Activated CD4-positive, alpha-beta memory T cell treated with anti-CD3 and anti-CD28 coated beads, Interleukin-2, amount 10 ng/mL, durations not matched to agents 7 days and 5 days (primary cell): ENCODE data around the gene ZNF207. TPM values are rescaled to one million over a fixed set of nuclear protein-coding genes. Genes with fewer than 3 reads are reported as not detected.
A peak's percentile ranks its signal among the peaks of the same experiment; 100 is the strongest.
"Not testable (repeated sequence)": the region's sequence is repeated elsewhere in the genome, so short reads cannot be mapped to it uniquely, and the experiment has no call there.

Experiments
- CTCF ChIA-PET: fragments of 350-600 bp; sonication (Branson Sonifier 250); formaldehyde crosslinking; loops from one replicate; lab custom pipeline; 2021; ENCODE audit warnings: antibody characterized with exemption, inconsistent platforms; lab: Charles Lee
- POLR2A ChIA-PET: fragments of 350-600 bp; sonication (Branson Sonifier 250); formaldehyde crosslinking; loops from one replicate; lab custom pipeline; 2021; ENCODE audit warnings: antibody characterized with exemption; lab: Charles Lee
- DNase-seq: peaks from one replicate; pipeline ENCODE4 v3.0.0-alpha.2; 2020
- H3K27ac Mint-ChIP-seq: one replicate; pipeline ENCODE4 v1.8.0; 2021; ENCODE audit warnings: mild to moderate bottlenecking, mixed read lengths
- H3K27me3 Mint-ChIP-seq: one replicate; pipeline ENCODE4 v1.8.0; 2021; ENCODE audit warnings: mixed read lengths
- H3K36me3 Mint-ChIP-seq: one replicate; pipeline ENCODE4 v1.8.0; 2021; ENCODE audit warnings: low read depth, mixed read lengths
- H3K4me1 Mint-ChIP-seq: one replicate; pipeline ENCODE4 v1.8.0; 2021; ENCODE audit warnings: mixed read lengths
- H3K4me3 Mint-ChIP-seq: one replicate; pipeline ENCODE4 v1.8.0; 2021; ENCODE audit warnings: mild to moderate bottlenecking, mixed read lengths
- H3K9me3 Mint-ChIP-seq: one replicate; pipeline ENCODE4 v1.8.0; 2021; ENCODE audit warnings: mixed read lengths
- total RNA-seq, 2 experiments: library from RNA; stranded (reverse); gene quantifications; one replicate each; pipeline ENCODE4 v1.2.3, GENCODE V29; 2021

ZNF207 gene
- total RNA-seq, 2 experiments from 2014 or later = 238 to 257 TPM

DNA sequence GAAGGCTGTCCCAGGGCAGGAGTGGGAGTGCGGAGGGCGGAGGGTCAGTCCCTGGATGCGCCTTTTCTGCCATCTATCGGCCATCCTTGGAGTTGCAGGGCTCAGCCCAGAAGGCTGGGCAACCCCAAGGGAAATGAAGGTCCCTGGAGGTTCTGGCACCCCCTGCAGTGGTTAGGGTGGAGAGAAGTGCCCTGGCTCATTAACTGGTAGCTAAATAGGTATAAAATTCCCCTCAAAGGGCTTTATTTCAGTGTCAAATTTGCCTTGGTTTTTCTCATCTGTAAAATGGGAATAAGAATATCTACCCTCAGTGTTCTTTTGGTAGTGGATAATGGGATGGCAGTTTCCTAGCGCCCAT lies 30.4 kb upstream of the ZNF207 start:
- H3K9me3 Mint-ChIP-seq = no peaks in the 10 kb centered on the region
- peaks cover 11% of the 10 kb centered on the region for H3K27me3 Mint-ChIP-seq
- peak overlapping the region; percentile 60 for H3K4me3 Mint-ChIP-seq
- ChIA-PET CTCF (interaction anchor here (0.6 to 2.9 kb wide), 16 partner anchors 9 to 163 kb away, joined by 3 to 30 read pairs (median 4); partner anchors contain the start of gene PSMD11), POLR2A (interaction anchor here (1.2 to 1.4 kb wide), 3 partner anchors 11 to 32 kb away, joined by 4 to 7 read pairs (median 4); partner anchors contain the start of gene ZNF207)
- H3K27ac Mint-ChIP-seq = no peak overlapping the region
- no peaks in the 10 kb centered on the region for H3K36me3 Mint-ChIP-seq
- peaks cover 37% of the 10 kb centered on the region for H3K4me1 Mint-ChIP-seq
- DNase-seq = peak; percentile 80

GRCh38 chr17:32320080-32320479 lies 29.9 kb upstream of the ZNF207 start:
- ChIA-PET CTCF (interaction anchor here (0.6 to 2.9 kb wide), 12 partner anchors 9 to 124 kb away, joined by 3 to 30 read pairs (median 5); partner anchors contain the start of gene PSMD11), POLR2A (interaction anchor here (1.2 kb wide), 2 partner anchors 10 to 31 kb away, joined by 4 to 7 read pairs; no protein-coding TSS in a partner anchor)
- not testable (repeated sequence) for DNase-seq, H3K9me3 Mint-ChIP-seq, H3K4me3 Mint-ChIP-seq, H3K27me3 Mint-ChIP-seq, H3K27ac Mint-ChIP-seq, H3K36me3 Mint-ChIP-seq
- H3K4me1 Mint-ChIP-seq = peaks cover 39% of the 10 kb centered on the region

GRCh38 chr17:32320847-32321246 lies 29.1 kb upstream of the ZNF207 start:
- H3K4me1 Mint-ChIP-seq = peaks cover 39% of the 10 kb centered on the region
- peaks cover 4% of the 10 kb centered on the region for H3K27me3 Mint-ChIP-seq
- H3K36me3 Mint-ChIP-seq = no peaks in the 10 kb centered on the region
- DNase-seq = no peak
- CTCF ChIA-PET = interaction anchor here (0.6 to 2.9 kb wide), 5 partner anchors 11 to 117 kb away, joined by 4 to 10 read pairs (median 5); no protein-coding TSS in a partner anchor
- H3K9me3 Mint-ChIP-seq = no peaks in the 10 kb centered on the region
- POLR2A ChIA-PET = interaction anchor here (0.6 to 2.4 kb wide), 3 partner anchors 10 to 30 kb away, joined by 3 to 9 read pairs (median 4); no protein-coding TSS in a partner anchor
- no peak overlapping the region for H3K4me3 Mint-ChIP-seq
- H3K27ac Mint-ChIP-seq = no peak overlapping the region

DNA sequence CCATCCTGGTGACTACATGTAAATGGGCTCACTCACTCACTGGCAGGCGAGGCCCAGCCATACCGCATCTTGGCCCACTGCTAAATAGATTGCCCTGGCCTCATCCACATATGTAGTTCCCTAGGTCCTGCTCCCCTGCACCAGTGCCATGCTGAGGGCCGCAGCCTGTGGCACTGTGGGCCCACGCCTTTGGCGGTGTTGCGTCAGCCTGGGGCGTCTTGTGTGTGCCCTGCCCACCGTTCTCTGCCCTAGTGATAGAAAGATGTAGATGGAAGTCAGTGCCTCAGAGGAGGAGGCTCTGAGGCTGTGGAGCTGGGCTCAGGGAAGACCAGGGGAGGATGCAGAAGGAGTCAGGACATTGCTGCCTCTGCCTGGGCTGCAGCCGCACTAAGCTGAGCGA lies 26.9 kb upstream of the ZNF207 start:
- Mint-ChIP-seq H3K4me1 (peaks cover 41% of the 10 kb centered on the region), H3K27me3 (peaks cover 2% of the 10 kb centered on the region), H3K4me3 (no peak overlapping the region), H3K36me3 (no peaks in the 10 kb centered on the region), H3K9me3 (no peaks in the 10 kb centered on the region), H3K27ac (no peak overlapping the region)
- DNase-seq = no peak
- CTCF ChIA-PET = interaction anchor here (1.1 to 1.3 kb wide), 2 partner anchors 70 to 120 kb away, joined by 3 to 5 read pairs; no protein-coding TSS in a partner anchor
- POLR2A ChIA-PET = interaction anchor here (1.3 to 2.4 kb wide), 3 partner anchors 8 to 28 kb away, joined by 8 to 9 read pairs (median 9); no protein-coding TSS in a partner anchor

DNA sequence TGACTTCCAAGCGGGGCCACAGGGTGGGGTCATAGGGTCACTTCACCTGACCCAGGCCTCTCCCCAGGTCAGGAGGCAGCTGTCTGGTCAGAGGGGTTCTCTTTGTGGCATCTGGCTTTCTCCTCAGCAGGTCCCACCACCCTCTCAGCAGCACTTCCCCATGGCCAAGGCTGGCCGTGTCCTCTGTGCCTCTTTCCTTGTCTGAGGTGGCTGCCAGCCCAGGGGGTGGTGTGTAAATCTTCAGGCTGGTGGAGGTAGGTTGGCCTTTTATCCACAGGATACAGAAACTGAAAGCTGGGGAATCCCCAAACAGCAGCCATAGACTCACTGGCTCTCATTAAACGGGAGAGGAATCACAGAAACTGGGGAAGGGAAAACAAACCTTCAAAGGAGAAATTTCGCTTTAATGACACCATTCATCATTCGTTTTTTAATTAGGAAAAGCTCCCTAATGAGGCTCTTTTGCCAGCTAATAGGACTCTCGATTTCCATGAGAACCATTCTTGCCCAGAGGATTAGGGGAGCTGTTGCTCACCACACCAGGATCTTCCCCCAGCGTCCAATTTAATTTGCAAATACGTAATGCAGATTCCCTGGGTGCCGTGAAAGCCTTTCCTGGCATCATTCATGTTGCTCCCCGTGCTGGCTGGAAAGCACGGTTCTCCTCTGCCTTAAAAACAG lies 26.0 kb upstream of the ZNF207 start:
- H3K27ac Mint-ChIP-seq = peak overlapping the region; percentile 32
- ChIA-PET POLR2A (interaction anchor here (0.9 to 1.9 kb wide), 5 partner anchors 10 to 27 kb away, joined by 3 to 9 read pairs (median 5); partner anchors contain the start of gene C17orf75), CTCF (interaction anchor here (1.1 to 1.3 kb wide), 2 partner anchors 17 to 121 kb away, joined by 4 to 5 read pairs; no protein-coding TSS in a partner anchor)
- no peaks in the 10 kb centered on the region for H3K36me3 Mint-ChIP-seq
- peak; percentile 51 for DNase-seq
- H3K9me3 Mint-ChIP-seq = no peaks in the 10 kb centered on the region
- peaks cover 42% of the 10 kb centered on the region for H3K4me1 Mint-ChIP-seq
- H3K27me3 Mint-ChIP-seq = no peaks in the 10 kb centered on the region
- peak overlapping the region; percentile 24 for H3K4me3 Mint-ChIP-seq

- H3K36me3 Mint-ChIP-seq = peaks cover 11% of the 10 kb centered on the region
- ChIA-PET CTCF (interaction anchor here (0.7 to 5.2 kb wide), 4 partner anchors 9 to 419 kb away, joined by 3 to 34 read pairs (median 14); partner anchors contain the start of gene PSMD11), POLR2A (interaction anchor here (17.0 kb wide), 1 partner anchor 25 kb away, joined by 189 read pairs; the partner anchor contains the start of gene ZNF207)
- DNase-seq = no peak
- H3K27me3 Mint-ChIP-seq = no peaks in the 10 kb centered on the region
- H3K4me3 Mint-ChIP-seq = no peak overlapping the region
- no peaks in the 10 kb centered on the region for H3K9me3 Mint-ChIP-seq
- H3K27ac Mint-ChIP-seq = no peak overlapping the region
- peaks cover 67% of the 10 kb centered on the region for H3K4me1 Mint-ChIP-seq
Measured at GRCh38 chr17:32327911-32328310, 22.0 kb upstream of the ZNF207 start.

GRCh38 chr17:32330147-32330546 lies 19.8 kb upstream of the ZNF207 start:
- H3K9me3 Mint-ChIP-seq = no peaks in the 10 kb centered on the region
- peak overlapping the region; percentile 92 for H3K27ac Mint-ChIP-seq
- peaks cover 57% of the 10 kb centered on the region for H3K4me1 Mint-ChIP-seq
- peaks cover 27% of the 10 kb centered on the region for H3K36me3 Mint-ChIP-seq
- CTCF ChIA-PET = interaction anchor here (0.6 to 5.2 kb wide), 4 partner anchors 10 to 24 kb away, joined by 5 to 34 read pairs (median 26); no protein-coding TSS in a partner anchor
- no peaks in the 10 kb centered on the region for H3K27me3 Mint-ChIP-seq
- no peak for DNase-seq
- H3K4me3 Mint-ChIP-seq = peak overlapping the region; percentile 13
- POLR2A ChIA-PET = interaction anchor here (0.9 to 17.0 kb wide), 6 partner anchors 8 to 69 kb away, joined by 3 to 189 read pairs (median 6); partner anchors contain the start of genes C17orf75 and ZNF207

DNA sequence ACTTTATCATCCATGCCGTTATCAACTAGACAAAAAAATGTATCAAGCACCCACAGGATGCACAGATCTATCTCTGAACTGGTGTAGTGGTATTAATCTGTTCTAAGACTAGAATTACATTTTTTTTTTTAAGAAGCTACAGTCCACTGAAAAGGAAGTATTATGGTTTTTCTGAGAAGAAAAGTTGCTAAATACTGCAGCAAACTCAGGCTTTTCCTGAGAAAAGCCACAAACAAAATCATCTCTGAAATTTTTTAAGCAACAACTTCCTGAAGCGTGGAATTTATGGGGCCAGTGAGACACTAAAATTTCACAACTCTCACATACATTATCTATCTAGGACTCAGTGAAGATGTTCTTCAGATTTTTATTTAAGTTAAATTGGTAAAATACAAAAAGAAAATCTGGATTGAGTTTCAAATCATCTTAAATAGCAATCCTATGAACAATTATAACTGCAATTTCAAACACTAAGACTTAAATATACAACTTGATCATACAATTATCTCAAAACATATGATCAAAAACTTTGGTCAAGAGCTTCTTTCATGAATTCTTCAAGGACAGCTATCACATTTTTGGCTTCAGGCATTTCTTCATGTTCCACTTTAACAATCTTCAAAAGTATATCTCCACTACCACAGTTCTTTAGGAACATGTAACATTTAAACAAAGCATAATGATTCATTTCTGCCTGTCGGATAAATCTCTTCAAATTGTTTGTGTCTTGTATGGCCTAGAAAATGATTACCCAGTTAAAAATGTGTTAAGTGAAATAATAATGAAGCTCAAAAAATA lies 18.5 kb upstream of the ZNF207 start:
- Mint-ChIP-seq H3K9me3 (no peaks in the 10 kb centered on the region), H3K4me3 (peak overlapping the region; percentile 49), H3K27me3 (no peaks in the 10 kb centered on the region), H3K4me1 (peaks cover 57% of the 10 kb centered on the region), H3K27ac (peak overlapping the region; percentile 92), H3K36me3 (peaks cover 34% of the 10 kb centered on the region)
- no peak for DNase-seq
- ChIA-PET POLR2A (interaction anchor here (0.8 to 17.0 kb wide), 8 partner anchors 9 to 224 kb away, joined by 3 to 189 read pairs (median 4); partner anchors contain the start of genes C17orf75, PSMD11 and ZNF207), CTCF (interaction anchor here (0.6 to 5.2 kb wide), 7 partner anchors 9 to 659 kb away, joined by 3 to 34 read pairs (median 6); partner anchors contain the start of gene PSMD11)

GRCh38 chr17:32333187-32333586 lies 16.8 kb upstream of the ZNF207 start:
- peaks cover 39% of the 10 kb centered on the region for H3K36me3 Mint-ChIP-seq
- DNase-seq = no peak
- H3K27ac Mint-ChIP-seq = no peak overlapping the region
- ChIA-PET CTCF (interaction anchor here (1.4 to 3.1 kb wide), 2 partner anchors 13 to 14 kb away, joined by 3 to 30 read pairs; no protein-coding TSS in a partner anchor), POLR2A (interaction anchor here (1.1 to 17.0 kb wide), 4 partner anchors 8 to 128 kb away, joined by 4 to 189 read pairs (median 24); partner anchors contain the start of genes C17orf75 and ZNF207)
- peaks cover 48% of the 10 kb centered on the region for H3K4me1 Mint-ChIP-seq
- no peak overlapping the region for H3K4me3 Mint-ChIP-seq
- H3K9me3 Mint-ChIP-seq = no peaks in the 10 kb centered on the region
- H3K27me3 Mint-ChIP-seq = no peaks in the 10 kb centered on the region

- Mint-ChIP-seq H3K4me1 (peaks cover 39% of the 10 kb centered on the region), H3K9me3 (no peaks in the 10 kb centered on the region), H3K4me3 (no peak overlapping the region), H3K27me3 (no peaks in the 10 kb centered on the region), H3K27ac (no peak overlapping the region), H3K36me3 (peaks cover 50% of the 10 kb centered on the region)
- DNase-seq = no peak
- CTCF ChIA-PET = no interaction called here
- POLR2A ChIA-PET = interaction anchor here (0.9 to 17.0 kb wide), 2 partner anchors 11 to 18 kb away, joined by 3 to 189 read pairs; partner anchors contain the start of gene ZNF207
Measured at GRCh38 chr17:32335046-32335445, 14.9 kb upstream of the ZNF207 start.

- Mint-ChIP-seq H3K36me3 (peaks cover 50% of the 10 kb centered on the region), H3K27ac (no peak overlapping the region)
Measured at GRCh38 chr17:32335687-32336086, 14.3 kb upstream of the ZNF207 start.

More at GRCh38 chr17:32335687-32336086, 14.3 kb upstream of the ZNF207 start:
- ChIA-PET CTCF (no interaction called here), POLR2A (interaction anchor here (0.9 to 17.0 kb wide), 2 partner anchors 12 to 17 kb away, joined by 3 to 189 read pairs; partner anchors contain the start of gene ZNF207)
- Mint-ChIP-seq H3K4me3 (no peak overlapping the region), H3K27me3 (no peaks in the 10 kb centered on the region), H3K9me3 (no peaks in the 10 kb centered on the region), H3K4me1 (peaks cover 36% of the 10 kb centered on the region)
- DNase-seq = no peak
